SK-N-DZ (cell line): ENCODE results near the gene WNK4.
A peak's percentile ranks its signal among the peaks of the same experiment; 100 is the strongest.

Experiments used
- DNase-seq: peaks from one replicate; pipeline ENCODE4 v3.0.0-alpha.2; 2015; ENCODE audit warnings: low spot score

The WNK4 gene

GRCh38 chr17:42796066-42796758 is 15.8 kb downstream of the WNK4 start:
- DNase-seq = no peak

DNA sequence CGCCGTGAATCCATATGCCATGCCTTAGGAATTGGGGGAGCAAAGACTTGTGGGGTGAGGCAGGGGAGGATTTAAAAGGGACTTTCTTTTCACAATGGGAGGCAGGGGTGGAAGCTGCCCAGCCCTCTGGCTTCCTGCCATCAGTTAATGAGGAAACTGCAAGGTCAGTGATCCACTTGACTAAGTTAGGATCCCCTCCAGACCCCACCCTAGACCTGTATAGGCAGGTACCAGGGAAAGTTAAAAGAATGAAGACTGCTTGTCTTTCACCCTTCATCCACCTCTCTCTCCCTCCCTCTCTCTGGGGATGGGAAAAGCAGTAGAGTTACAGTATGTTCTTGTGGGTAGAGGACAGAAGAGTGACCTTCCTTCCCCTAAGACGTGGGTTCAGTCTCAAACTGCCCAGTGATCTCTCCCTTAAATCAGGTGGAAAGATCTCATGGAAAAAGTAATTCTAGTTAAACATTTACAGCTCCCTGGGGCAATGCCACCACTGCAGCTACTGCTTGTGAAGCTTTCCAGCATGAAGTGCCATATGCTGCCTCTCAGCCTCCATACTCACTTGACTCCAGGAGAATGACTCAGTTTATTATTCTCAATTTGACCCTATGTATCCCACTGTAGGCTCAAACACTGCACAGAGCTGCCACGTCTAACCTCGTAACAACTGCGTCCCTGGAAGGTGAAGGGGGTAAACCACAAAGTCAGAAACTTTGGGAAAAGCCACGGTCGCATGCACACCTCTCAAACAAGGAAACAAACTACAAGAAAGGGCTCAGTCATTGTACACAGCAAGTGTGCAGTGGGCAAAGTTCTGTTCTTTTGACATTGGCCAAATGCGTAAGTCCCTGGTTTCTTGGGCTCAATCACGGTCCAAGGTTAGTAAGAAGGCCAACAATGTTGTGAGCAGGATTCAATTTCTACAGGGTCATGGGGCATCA is 16.9 kb downstream of the WNK4 start:
- no peak for DNase-seq

DNA sequence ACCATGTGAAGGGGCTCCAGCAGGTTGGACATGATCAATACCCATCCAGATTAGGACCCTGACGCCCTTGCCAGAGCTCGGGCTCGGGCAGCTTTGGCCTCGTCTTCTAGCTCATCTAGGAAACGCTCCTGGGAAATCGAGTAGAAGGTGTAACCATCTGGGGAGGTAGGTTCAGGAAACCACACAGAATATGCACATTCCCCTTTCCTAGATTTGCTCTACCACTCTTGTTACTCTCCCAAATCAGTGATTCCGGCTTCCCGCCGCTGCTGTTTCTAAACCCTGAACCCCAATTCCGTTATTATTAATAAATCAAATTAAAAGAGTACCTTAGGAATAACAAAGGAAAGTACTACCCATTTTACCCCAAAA is 17.6 kb downstream of the WNK4 start:
- DNase-seq = no peak

GRCh38 chr17:42798383-42799380 is 18.3 kb downstream of the WNK4 start, which contains the start of the genes CNTD1 and COA3:
Gene CNTD1 (plus strand): TSS chr17:42798861. CDS start chr17:42799068, 207 bp downstream.
Gene COA3 (minus strand): TSS chr17:42798704. CDS start chr17:42798681, 23 bp downstream.
- peak; percentile 92 for DNase-seq

GRCh38 chr17:42803074-42803883 is 22.9 kb downstream of the WNK4 start:
- no peak for DNase-seq

DNA sequence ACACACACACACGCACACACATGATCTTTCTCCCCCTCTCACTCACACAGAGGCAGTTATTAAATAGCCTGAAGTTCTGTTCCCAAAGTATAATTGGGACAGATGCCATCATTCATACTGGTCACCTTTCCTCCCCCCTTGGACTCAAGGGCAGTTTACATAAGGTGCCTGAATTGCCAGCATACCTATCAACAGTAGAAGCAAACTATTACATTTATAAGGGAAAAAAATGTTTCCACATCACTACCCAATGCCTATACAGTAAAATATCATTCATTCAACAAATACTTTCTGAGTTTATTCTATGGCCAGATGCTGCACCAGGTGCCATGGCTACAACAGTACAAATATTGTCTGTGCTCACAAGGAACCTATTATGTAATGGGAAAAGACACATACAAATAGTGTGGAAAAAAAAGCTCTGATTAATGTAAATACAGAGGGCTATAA is 24.5 kb downstream of the WNK4 start:
- DNase-seq = no peak

- no peak for DNase-seq
Measured at GRCh38 chr17:42806249-42806648, 25.8 kb downstream of the WNK4 start.

DNA sequence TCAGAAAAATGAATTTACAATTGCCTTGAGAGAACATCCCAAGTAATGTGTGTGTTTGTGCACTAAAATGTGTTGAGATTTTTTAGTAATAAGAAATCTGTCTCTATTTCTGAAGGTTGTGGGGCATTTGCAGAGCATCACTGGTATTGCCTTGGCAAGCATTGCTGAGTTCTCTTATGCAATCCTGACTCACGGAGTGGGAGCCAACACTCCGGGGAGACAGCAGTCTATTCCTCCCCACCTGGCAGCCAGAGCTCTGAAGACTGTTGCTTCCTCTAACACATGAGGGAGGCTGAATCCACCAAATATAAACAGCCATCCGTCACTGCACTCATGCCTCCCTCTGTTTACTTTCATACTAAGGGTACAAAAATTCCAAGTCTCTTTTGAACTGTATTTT is 28.8 kb downstream of the WNK4 start:
- DNase-seq = no peak

DNA sequence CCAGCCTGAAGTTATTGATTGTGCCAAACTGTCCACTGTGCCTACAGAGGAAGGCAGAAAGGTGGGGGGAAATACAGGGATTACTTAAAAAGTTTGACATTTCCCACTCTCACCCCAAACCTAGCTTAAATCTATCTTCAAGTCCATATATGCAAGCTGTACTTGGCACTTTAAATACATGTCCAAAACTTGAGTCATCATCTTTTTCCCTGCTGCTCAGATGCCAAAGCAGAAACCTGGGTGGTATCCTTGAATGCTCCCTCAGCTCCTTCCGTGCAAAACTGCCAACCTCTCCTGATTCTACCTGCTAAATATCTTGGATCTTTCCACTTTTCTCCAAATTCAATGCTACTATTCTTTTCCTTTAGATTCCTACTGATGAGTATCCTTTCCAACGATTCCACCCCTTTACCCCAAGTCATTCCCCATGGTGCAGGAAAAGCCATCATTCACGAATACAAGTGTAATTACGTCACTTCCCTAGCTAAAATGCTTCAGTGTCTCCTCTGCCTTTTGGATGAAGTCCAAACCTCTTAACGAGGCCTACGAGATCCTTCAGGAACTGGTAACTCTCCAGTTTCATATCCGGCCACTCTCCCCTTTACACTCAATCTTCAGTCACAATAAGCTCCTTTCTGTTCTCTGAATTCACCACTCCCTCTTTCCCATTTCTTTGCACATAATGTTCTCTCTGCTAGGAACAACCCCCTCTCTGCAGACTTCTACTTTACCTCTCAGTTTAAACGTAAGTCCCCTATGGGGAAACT is 34.4 kb downstream of the WNK4 start:
- DNase-seq = no peak

GRCh38 chr17:42817866-42818265 is 37.5 kb downstream of the WNK4 start:
- DNase-seq = no peak

- no peak for DNase-seq
Measured at GRCh38 chr17:42818379-42818778, 38.0 kb downstream of the WNK4 start.

- DNase-seq = peak; percentile 62
Measured at GRCh38 chr17:42819939-42820535, 39.6 kb downstream of the WNK4 start.

DNA sequence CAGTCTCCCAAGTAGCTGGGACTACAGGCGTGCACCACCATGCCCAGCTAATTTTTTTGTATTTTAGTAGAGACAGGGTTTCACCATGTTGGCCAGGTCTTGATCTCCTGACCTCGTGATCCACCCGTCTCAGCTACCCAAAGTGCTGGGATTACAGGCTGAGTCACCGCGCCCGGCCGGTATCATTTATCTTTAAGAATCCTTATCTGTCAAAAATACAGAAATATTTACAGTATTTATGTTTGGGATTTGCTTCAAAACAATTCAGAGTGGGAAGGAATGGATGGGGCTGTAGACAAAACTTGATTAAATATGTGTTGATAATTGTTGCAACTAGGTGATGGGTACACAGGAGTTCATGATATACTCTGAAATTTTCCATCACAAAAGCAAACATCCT is 40.8 kb downstream of the WNK4 start:
- DNase-seq = no peak

GRCh38 chr17:42827472-42827871 is 47.1 kb downstream of the WNK4 start:
- no peak for DNase-seq

DNA sequence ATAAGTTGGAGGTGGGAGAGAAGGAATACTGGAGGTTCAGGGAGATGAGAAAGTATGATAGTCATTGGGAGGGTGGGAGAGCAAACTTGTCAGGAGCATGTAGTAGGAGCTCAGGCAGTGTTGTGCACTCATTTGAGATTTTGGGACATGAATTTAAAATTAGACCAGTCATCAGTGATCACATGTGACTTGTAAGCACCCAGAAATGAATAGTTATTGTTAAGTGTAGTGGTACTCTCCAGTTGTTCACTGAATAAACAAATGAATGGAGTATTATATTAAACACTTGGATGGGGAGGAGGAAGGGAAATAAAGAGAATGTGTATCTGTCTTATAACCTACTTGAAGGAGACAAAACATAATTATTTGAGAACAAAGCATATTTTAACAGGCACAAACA is 50.6 kb downstream of the WNK4 start:
- no peak for DNase-seq

DNA sequence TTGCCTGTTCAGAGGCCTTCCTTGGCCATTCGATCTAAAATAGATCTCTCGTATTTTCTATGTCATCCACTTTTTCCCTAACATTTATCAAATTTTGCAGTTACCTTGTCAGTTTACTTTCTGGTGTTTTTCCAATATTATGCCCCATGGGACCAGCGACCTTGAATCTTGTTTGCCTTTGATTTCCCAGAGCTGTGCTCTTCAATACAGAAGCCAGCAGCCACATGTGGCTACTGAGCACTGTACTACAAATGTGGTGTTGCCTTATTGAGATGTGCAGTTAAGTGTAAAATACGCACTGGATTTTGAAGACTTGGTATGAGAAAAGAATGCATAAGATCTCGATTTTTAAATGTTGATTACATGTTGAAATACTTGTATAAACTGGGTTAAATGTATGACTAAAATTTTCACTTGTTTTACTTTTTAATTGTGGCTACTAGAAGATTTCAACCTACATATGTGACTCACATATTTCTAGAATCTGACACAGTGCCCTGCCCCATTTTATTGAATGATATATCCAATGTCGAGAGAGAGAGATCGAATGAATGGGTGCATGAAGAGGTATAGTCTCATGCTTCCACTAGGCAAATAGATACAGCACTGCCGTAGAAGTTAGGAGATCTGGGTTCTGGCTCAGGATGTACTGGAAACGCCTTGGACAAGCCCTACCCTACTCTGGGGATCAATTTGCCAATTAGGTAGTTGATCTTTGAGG is 52.0 kb downstream of the WNK4 start:
- DNase-seq = no peak

DNA sequence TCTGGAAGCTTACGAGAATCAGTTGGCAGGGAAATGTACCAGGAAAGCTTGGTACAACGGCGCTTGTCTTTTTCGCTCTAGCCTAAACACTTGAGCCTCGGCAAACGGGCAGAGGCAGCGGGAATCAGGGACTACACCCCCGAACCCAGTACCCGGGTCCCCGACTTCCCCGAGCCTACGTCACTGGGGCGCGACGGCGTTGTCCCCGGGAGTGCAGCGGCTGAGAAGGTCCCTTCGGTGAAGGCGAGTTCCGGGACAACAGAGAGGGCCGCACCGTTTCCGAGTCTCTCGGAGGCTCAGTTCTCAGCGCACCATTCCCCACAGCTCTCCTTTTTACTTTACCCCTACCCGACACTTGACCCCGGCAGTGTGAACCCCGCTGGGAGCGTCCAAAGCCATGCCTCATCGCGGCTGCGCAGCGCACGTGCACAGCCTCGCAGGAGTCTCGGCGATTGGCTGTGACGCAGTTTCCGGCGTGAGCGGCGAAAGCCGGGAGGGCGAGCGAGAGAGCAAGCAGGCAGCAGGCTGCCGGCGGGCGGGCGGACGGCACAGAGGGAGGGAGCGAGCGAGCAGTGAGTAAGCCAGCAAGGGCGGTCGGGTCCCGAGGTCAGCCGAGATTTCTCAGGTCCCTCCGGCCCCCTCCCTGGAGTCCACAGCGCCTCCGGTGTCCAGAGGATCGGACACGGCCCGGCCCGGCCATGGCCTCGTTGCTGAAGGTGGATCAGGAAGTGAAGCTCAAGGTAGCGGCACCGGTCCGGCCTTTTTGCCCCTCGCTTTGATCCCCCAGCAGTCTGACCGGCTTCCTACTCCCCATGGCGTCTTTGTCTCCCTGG is 52.7 kb downstream of the WNK4 start, which contains the start of gene PSME3:
PSME3 (plus strand) TSS at position 464 of the 833 bp plus-strand sequence; CDS start at position 699, 235 bp downstream.
- DNase-seq = peak; percentile 91
